T-helper 1 cell treated with Interleukin-12 subunit alpha and Interleukin-12 subunit beta and Interleukin-4 antibody, amounts not matched to agents 30 μg/mL and 1 μg/mL, for 36 hours (primary cell): ENCODE measurements around the gene GRID2.

Source experiments
- H3K27ac Mint-ChIP-seq: one replicate; pipeline ENCODE4 v1.8.0; 2021; ENCODE audit warnings: mild to moderate bottlenecking, mixed read lengths
- H3K27me3 Mint-ChIP-seq: one replicate; pipeline ENCODE4 v1.8.0; 2021; ENCODE audit warnings: low read depth, mixed read lengths
- H3K36me3 Mint-ChIP-seq: one replicate; pipeline ENCODE4 v1.8.0; 2021; ENCODE audit warnings: low read depth, mixed read lengths
- H3K4me1 Mint-ChIP-seq: one replicate; pipeline ENCODE4 v1.8.0; 2021; ENCODE audit warnings: low read depth, mixed read lengths
- H3K4me3 Mint-ChIP-seq: one replicate; pipeline ENCODE4 v1.8.0; 2021; ENCODE audit warnings: mild to moderate bottlenecking, moderate library complexity, mixed read lengths
- H3K9me3 Mint-ChIP-seq: one replicate; pipeline ENCODE4 v1.8.0; 2021; ENCODE audit warnings: mixed read lengths

The GRID2 gene

GRCh38 chr4:93693141-93693540 is 1389.4 kb downstream of the GRID2 start:
- H3K27ac Mint-ChIP-seq: no peak overlapping the region
- H3K4me3 Mint-ChIP-seq: no peak overlapping the region
- H3K9me3 Mint-ChIP-seq: no peaks in the 10 kb centered on the region
- no peaks in the 10 kb centered on the region for H3K36me3 Mint-ChIP-seq
- no peaks in the 10 kb centered on the region for H3K27me3 Mint-ChIP-seq
- no peaks in the 10 kb centered on the region for H3K4me1 Mint-ChIP-seq

GRCh38 chr4:93698686-93699085 is 1394.9 kb downstream of the GRID2 start:
- Mint-ChIP-seq H3K4me3 (no peak overlapping the region), H3K9me3 (no peaks in the 10 kb centered on the region), H3K27ac (no peak overlapping the region), H3K4me1 (no peaks in the 10 kb centered on the region), H3K36me3 (no peaks in the 10 kb centered on the region), H3K27me3 (no peaks in the 10 kb centered on the region)

- no peaks in the 10 kb centered on the region for H3K27me3 Mint-ChIP-seq
- no peak overlapping the region for H3K4me3 Mint-ChIP-seq
- no peaks in the 10 kb centered on the region for H3K36me3 Mint-ChIP-seq
- H3K9me3 Mint-ChIP-seq: peaks cover 5% of the 10 kb centered on the region
- H3K4me1 Mint-ChIP-seq: no peaks in the 10 kb centered on the region
- no peak overlapping the region for H3K27ac Mint-ChIP-seq
Measured at GRCh38 chr4:93700571-93700970, 1396.8 kb downstream of the GRID2 start.

GRCh38 chr4:93710101-93710846 is 1406.5 kb downstream of the GRID2 start:
- Mint-ChIP-seq H3K27me3 (no peaks in the 10 kb centered on the region), H3K4me3 (no peak overlapping the region), H3K27ac (no peak overlapping the region), H3K9me3 (no peaks in the 10 kb centered on the region), H3K4me1 (no peaks in the 10 kb centered on the region), H3K36me3 (no peaks in the 10 kb centered on the region)

- Mint-ChIP-seq H3K27me3 (no peaks in the 10 kb centered on the region), H3K4me1 (no peaks in the 10 kb centered on the region), H3K4me3 (no peak overlapping the region), H3K36me3 (no peaks in the 10 kb centered on the region), H3K27ac (no peak overlapping the region), H3K9me3 (no peaks in the 10 kb centered on the region)
Measured at GRCh38 chr4:93710847-93711430, 1407.2 kb downstream of the GRID2 start.

GRCh38 chr4:93718233-93718632 is 1414.5 kb downstream of the GRID2 start:
- no peak overlapping the region for H3K27ac Mint-ChIP-seq
- no peaks in the 10 kb centered on the region for H3K9me3 Mint-ChIP-seq
- H3K36me3 Mint-ChIP-seq: no peaks in the 10 kb centered on the region
- H3K27me3 Mint-ChIP-seq: no peaks in the 10 kb centered on the region
- H3K4me1 Mint-ChIP-seq: no peaks in the 10 kb centered on the region
- no peak overlapping the region for H3K4me3 Mint-ChIP-seq

- Mint-ChIP-seq H3K4me3 (no peak overlapping the region), H3K27ac (no peak overlapping the region), H3K9me3 (no peaks in the 10 kb centered on the region), H3K4me1 (no peaks in the 10 kb centered on the region), H3K36me3 (no peaks in the 10 kb centered on the region), H3K27me3 (no peaks in the 10 kb centered on the region)
Measured at GRCh38 chr4:93719552-93719951, 1415.8 kb downstream of the GRID2 start.

- no peaks in the 10 kb centered on the region for H3K4me1 Mint-ChIP-seq
- no peak overlapping the region for H3K4me3 Mint-ChIP-seq
- H3K9me3 Mint-ChIP-seq: no peaks in the 10 kb centered on the region
- no peaks in the 10 kb centered on the region for H3K27me3 Mint-ChIP-seq
- H3K27ac Mint-ChIP-seq: no peak overlapping the region
- H3K36me3 Mint-ChIP-seq: no peaks in the 10 kb centered on the region
Measured at GRCh38 chr4:93722446-93722845, 1418.7 kb downstream of the GRID2 start.

GRCh38 chr4:93730251-93730650 is 1426.5 kb downstream of the GRID2 start:
- H3K36me3 Mint-ChIP-seq: no peaks in the 10 kb centered on the region
- H3K4me3 Mint-ChIP-seq: no peak overlapping the region
- no peaks in the 10 kb centered on the region for H3K27me3 Mint-ChIP-seq
- no peak overlapping the region for H3K27ac Mint-ChIP-seq
- H3K4me1 Mint-ChIP-seq: no peaks in the 10 kb centered on the region
- H3K9me3 Mint-ChIP-seq: no peaks in the 10 kb centered on the region

GRCh38 chr4:93730760-93731159 is 1427.0 kb downstream of the GRID2 start:
- no peak overlapping the region for H3K4me3 Mint-ChIP-seq
- no peak overlapping the region for H3K27ac Mint-ChIP-seq
- H3K27me3 Mint-ChIP-seq: no peaks in the 10 kb centered on the region
- H3K36me3 Mint-ChIP-seq: no peaks in the 10 kb centered on the region
- no peaks in the 10 kb centered on the region for H3K9me3 Mint-ChIP-seq
- no peaks in the 10 kb centered on the region for H3K4me1 Mint-ChIP-seq

- Mint-ChIP-seq H3K4me1 (no peaks in the 10 kb centered on the region), H3K36me3 (no peaks in the 10 kb centered on the region), H3K9me3 (no peaks in the 10 kb centered on the region), H3K4me3 (no peak overlapping the region), H3K27me3 (no peaks in the 10 kb centered on the region), H3K27ac (no peak overlapping the region)
Measured at GRCh38 chr4:93731456-93731855, 1427.7 kb downstream of the GRID2 start.

- H3K9me3 Mint-ChIP-seq: no peaks in the 10 kb centered on the region
- H3K27ac Mint-ChIP-seq: no peak overlapping the region
- H3K4me3 Mint-ChIP-seq: no peak overlapping the region
- no peaks in the 10 kb centered on the region for H3K4me1 Mint-ChIP-seq
- H3K36me3 Mint-ChIP-seq: no peaks in the 10 kb centered on the region
- H3K27me3 Mint-ChIP-seq: no peaks in the 10 kb centered on the region
Measured at GRCh38 chr4:93732509-93732908, 1428.7 kb downstream of the GRID2 start.

- Mint-ChIP-seq H3K4me1 (no peaks in the 10 kb centered on the region), H3K9me3 (no peaks in the 10 kb centered on the region)
Measured at GRCh38 chr4:93740890-93741289, 1437.1 kb downstream of the GRID2 start.

GRCh38 chr4:93743022-93743421 is 1439.3 kb downstream of the GRID2 start:
- no peak overlapping the region for H3K27ac Mint-ChIP-seq
- H3K9me3 Mint-ChIP-seq: no peaks in the 10 kb centered on the region
- no peaks in the 10 kb centered on the region for H3K27me3 Mint-ChIP-seq
- no peaks in the 10 kb centered on the region for H3K36me3 Mint-ChIP-seq
- H3K4me3 Mint-ChIP-seq: no peak overlapping the region
- no peaks in the 10 kb centered on the region for H3K4me1 Mint-ChIP-seq

More at GRCh38 chr4:93740890-93741289, 1437.1 kb downstream of the GRID2 start:
- Mint-ChIP-seq H3K27ac (no peak overlapping the region), H3K27me3 (no peaks in the 10 kb centered on the region), H3K4me3 (no peak overlapping the region), H3K36me3 (no peaks in the 10 kb centered on the region)

- Mint-ChIP-seq H3K4me3 (no peak overlapping the region), H3K36me3 (no peaks in the 10 kb centered on the region), H3K4me1 (no peaks in the 10 kb centered on the region), H3K9me3 (no peaks in the 10 kb centered on the region), H3K27me3 (no peaks in the 10 kb centered on the region), H3K27ac (no peak overlapping the region)
Measured at GRCh38 chr4:93743635-93744034, 1439.9 kb downstream of the GRID2 start.
